Endothelial cell of umbilical vein (primary cell): Measurements from ENCODE around the gene XXYLT1. TPM values are rescaled to one million over a fixed set of nuclear protein-coding genes. Genes with fewer than 3 reads are reported as not detected.

Experiments used
- BruUV-seq: library from RNA; stranded (reverse); fragments of 400-500 nt; replicated peaks from 2 replicates; lab custom pipeline; 2021; lab: Mats Ljungman, UMichigan
- CTCF ChIA-PET: fragments of 300-600, 350-600 bp; sonication (Branson Sonifier 250); formaldehyde crosslinking; loops from one replicate; lab custom pipeline; 2021; ENCODE audit warnings: antibody characterized with exemption, inconsistent platforms; lab: Charles Lee
- POLR2A ChIA-PET: fragments of 300-600, 350-600 bp; sonication (Branson Sonifier 250); formaldehyde crosslinking; loops from one replicate; lab custom pipeline; 2021; ENCODE audit warnings: antibody characterized with exemption, inconsistent platforms; lab: Charles Lee
- DNase-seq: peaks from one replicate; pipeline ENCODE4 v3.0.0-alpha.2; 2011; ENCODE audit warnings: low read depth, low spot score
- FAIRE-seq: peaks from 2 replicates; lab custom pipeline; 2011; peaks lifted over from hg19 to GRCh38; lab: Jason Lieb, UNC
- H2AFZ ChIP-seq: 2 replicates; pipeline ENCODE4 v1.6.0; 2012; ENCODE audit warnings: low read depth, low read length, control low read depth, inconsistent platforms
- H3K27ac ChIP-seq: 2 replicates; pipeline ENCODE4 v1.5.1; 2011; ENCODE audit warnings: low read depth, mild to moderate bottlenecking, control low read depth, low read length, moderate library complexity; ENCODE audit not compliant: insufficient read depth
- H3K27me3 ChIP-seq, 2 experiments: 2 replicates each; pipeline versions ENCODE4 v1.6.0 to v1.6.1; 2011; ENCODE audit warnings: low read length in 2 of 2, mixed read lengths in 1 of 2; ENCODE audit not compliant: control insufficient read depth in 2 of 2, insufficient read depth in 2 of 2
- H3K36me3 ChIP-seq, 2 experiments: 2 replicates in 1 of 2; 3 replicates in 1 of 2; pipeline ENCODE4 v1.5.1; 2011; ENCODE audit warnings: low read length in 2 of 2, mild to moderate bottlenecking in 1 of 2, moderate library complexity in 1 of 2; ENCODE audit not compliant: control insufficient read depth in 2 of 2, insufficient read depth in 2 of 2; ENCODE audit errors: extremely low read depth in 1 of 2
- H3K4me1 ChIP-seq: 3 replicates; pipeline ENCODE4 v1.5.1; 2011; ENCODE audit warnings: mild to moderate bottlenecking, low read length; ENCODE audit not compliant: control insufficient read depth, insufficient read depth; ENCODE audit errors: extremely low read depth
- H3K4me2 ChIP-seq: 2 replicates; pipeline ENCODE4 v1.6.1; 2011; ENCODE audit warnings: low read length, control low read depth, mixed read lengths; ENCODE audit not compliant: insufficient read depth
- H3K4me3 ChIP-seq, 3 experiments: fragments of 200-600 bp in 1 of 3; sonication (generic), shearing (Covaris generic) in 1 of 3; replicated peaks in 1 of 3; 2 replicates each; pipeline ENCODE4 v1.5.1; 2011 to 2016; ENCODE audit warnings: control low read depth in 3 of 3, low read length in 3 of 3, mild to moderate bottlenecking in 2 of 3, inconsistent platforms in 1 of 3, low read depth in 1 of 3, moderate library complexity in 1 of 3; ENCODE audit not compliant: insufficient read depth in 1 of 3
- H3K79me2 ChIP-seq: 2 replicates; pipeline ENCODE4 v1.6.0; 2012; ENCODE audit warnings: low read length, inconsistent platforms; ENCODE audit not compliant: control insufficient read depth, insufficient read depth
- H3K9ac ChIP-seq: replicated peaks from 2 replicates; pipeline ENCODE3; 2011; ENCODE audit warnings: low read length, control low read depth; ENCODE audit not compliant: insufficient read depth; ENCODE audit errors: extremely low read depth
- H3K9me1 ChIP-seq: replicated peaks from 3 replicates; pipeline ENCODE4 v1.6.0; 2011; ENCODE audit warnings: mild to moderate bottlenecking, low read length; ENCODE audit not compliant: control insufficient read depth, insufficient read depth; ENCODE audit errors: extremely low read depth
- H3K9me3 ChIP-seq: replicated peaks from 2 replicates; pipeline ENCODE4 v1.5.1; 2012; ENCODE audit warnings: low read length, inconsistent platforms; ENCODE audit not compliant: control insufficient read depth, insufficient read depth
- H4K20me1 ChIP-seq: replicated peaks from 2 replicates; pipeline ENCODE3; 2011; ENCODE audit warnings: mild to moderate bottlenecking, low read length; ENCODE audit not compliant: control insufficient read depth, insufficient read depth; ENCODE audit errors: extremely low read depth
- CTCF ChIP-seq, 2 donors: IDR thresholded peaks; 1 replicate in 1 of 2; 2 replicates in 1 of 2; pipeline ENCODE4 v1.5.1; 2011; ENCODE audit warnings: low read length in 2 of 2, mild to moderate bottlenecking in 2 of 2, moderate library complexity in 2 of 2, control low read depth in 1 of 2, inconsistent platforms in 1 of 2, low read depth in 1 of 2; ENCODE audit not compliant: insufficient read depth in 1 of 2; ENCODE audit errors: extremely low read depth in 1 of 2
- EZH2 ChIP-seq: IDR thresholded peaks from 2 replicates; pipeline ENCODE4 v1.6.1; 2012; ENCODE audit warnings: borderline replicate concordance, low read depth, mild to moderate bottlenecking, moderate library complexity, low read length, inconsistent platforms; ENCODE audit not compliant: severe bottlenecking
- FOS ChIP-seq: IDR thresholded peaks from 2 replicates; pipeline ENCODE4 v1.6.1; 2011; ENCODE audit warnings: mild to moderate bottlenecking, low read length, moderate library complexity, borderline replicate concordance; ENCODE audit not compliant: insufficient read depth
- GATA2 ChIP-seq: IDR thresholded peaks from 2 replicates; pipeline ENCODE4 v1.7.0; 2011; ENCODE audit warnings: low read depth, mild to moderate bottlenecking, moderate library complexity, mixed read lengths, low read length; ENCODE audit not compliant: insufficient read length, insufficient read depth
- JUN ChIP-seq: IDR thresholded peaks from 2 replicates; pipeline ENCODE4 v1.6.1; 2011; ENCODE audit warnings: borderline replicate concordance, low read depth; ENCODE audit not compliant: insufficient read length, insufficient read depth
- MAX ChIP-seq: IDR thresholded peaks from 2 replicates; pipeline ENCODE4 v1.6.1; 2011; ENCODE audit not compliant: insufficient read depth, insufficient read length
- MYC ChIP-seq: IDR thresholded peaks from one replicate; pipeline ENCODE4 v1.6.1; 2011; ENCODE audit warnings: mild to moderate bottlenecking, low read depth, low read length
- POLR2A ChIP-seq: IDR thresholded peaks from 2 replicates; pipeline ENCODE4 v1.6.1; 2012; ENCODE audit warnings: low read depth, mild to moderate bottlenecking, control low read depth, low read length
- POLR2AphosphoS5 ChIP-seq: IDR thresholded peaks from 2 replicates; pipeline ENCODE4 v1.6.1; 2012; ENCODE audit warnings: low read depth, mild to moderate bottlenecking, control low read depth, low read length, moderate library complexity; ENCODE audit not compliant: insufficient read depth
- dilution Hi-C: fragments of 300-500 bp; cut with MboI; formaldehyde crosslinking; loops from one replicate; pipeline ENCODE4 v1.15.0; 2019; ENCODE audit warnings: low sequenced_read_pairs; ENCODE audit not compliant: extremely low pct_ligation_motif_present
- intact Hi-C: fragments of 100-400 bp; cut with micrococcal nuclease; formaldehyde crosslinking; loops from one replicate; pipeline ENCODE4 v1.10.0; 2022
- polyA plus RNA-seq, 4 experiments: library from polyadenylated mRNA; depleted of rRNA in 3 of 4; stranded (reverse) in 3 of 4; unstranded in 1 of 4; fragments of >200 nt; gene quantifications; 2 replicates each; pipeline versions ENCODE4 v1.2.1 to v1.2.3, GENCODE V29; 2011 to 2012; ENCODE audit warnings: missing spikeins in 1 of 4
- total RNA-seq: library from RNA; stranded (reverse); gene quantifications from 2 replicates; pipeline ENCODE4 v1.2.3, GENCODE V29; 2021

Gene XXYLT1
- total and polyA plus RNA-seq, 2 donors (not counting 3 experiments of a cell fraction or from before 2014, with no cell fraction given) = 54.4 to 78.1 TPM

GRCh38 chr3:195251336-195252065, 19.5 kb downstream of the XXYLT1 start:
- ChIA-PET CTCF (interaction anchor here (0.6 to 2.1 kb wide), 15 partner anchors 12 to 580 kb away, joined by 3 to 12 read pairs (median 4); partner anchors contain the start of gene LSG1), POLR2A (no interaction called here)
- Histone ChIP-seq H3K9me1 (no peaks in the 10 kb centered on the region), H3K27ac (no peak overlapping the region), H3K79me2 (peaks cover 28% of the 10 kb centered on the region), H3K9ac (no peak overlapping the region), H3K27me3 (no peaks in the 10 kb centered on the region), H3K9me3 (no peaks in the 10 kb centered on the region), H3K4me1 (no peaks in the 10 kb centered on the region), H3K4me3 (no peak overlapping the region), H4K20me1 (no peaks in the 10 kb centered on the region), H2AFZ (no peak overlapping the region), H3K4me2 (no peak overlapping the region), H3K36me3 (peaks cover 0 to under 1% of the 10 kb centered on the region in 2 experiments)
- no peak for TF ChIP-seq FOS
- no peak for TF ChIP-seq EZH2
- TF ChIP-seq POLR2A = no peak
- TF ChIP-seq CTCF (IDR thresholded peaks at IDR 0.05; ENCODE audit: extremely low read depth in 1 of 2, insufficient read depth in 1 of 2, low read depth in 1 of 2, low read length in 2 of 2) = no peak
- no peak for TF ChIP-seq MAX
- TF ChIP-seq JUN = no peak
- TF ChIP-seq MYC = no peak
- no peak for TF ChIP-seq POLR2AphosphoS5
- no peak for TF ChIP-seq GATA2
- dilution Hi-C loops (no loop called here), intact Hi-C loops (no loop called here)
- no TSS peak for BruUV-seq
- FAIRE-seq = no peak
- DNase-seq = no peak
